Keratinocyte (primary cell): ENCODE results near the gene CDYL2.

Source experiments
- CTCF ChIP-seq, 3 experiments: IDR thresholded peaks in 1 of 3; conservative IDR thresholded peaks in 1 of 3; optimal IDR thresholded peaks in 1 of 3; 2 replicates in 2 of 3; 3 replicates in 1 of 3; pipeline versions ENCODE3 to v1.5.1; 2011; ENCODE audit warnings: low read length in 3 of 3, mild to moderate bottlenecking in 3 of 3, moderate library complexity in 2 of 3, control low read depth in 1 of 3, inconsistent platforms in 1 of 3; ENCODE audit not compliant: insufficient read depth in 2 of 3; ENCODE audit errors: extremely low read depth in 1 of 3
- EZH2 ChIP-seq: IDR thresholded peaks from one replicate; pipeline ENCODE4 v1.6.1; 2012; ENCODE audit warnings: inconsistent platforms, mild to moderate bottlenecking, low read length, moderate library complexity

- no peak for TF ChIP-seq CTCF (optimal IDR thresholded peaks at IDR 0.05 in 1 of 3, IDR thresholded peaks at IDR 0.05 in 1 of 3, conservative IDR thresholded peaks at IDR 0.05 in 1 of 3; ENCODE audit: extremely low read depth in 1 of 3, insufficient read depth in 2 of 3, low read length in 3 of 3)
- TF ChIP-seq EZH2 = no peak
Observed at GRCh38 chr16:80851831-80852230, 47.4 kb upstream of the CDYL2 start.
